HEK293 (cell line): ENCODE results near the gene SMOC1.
A peak's percentile ranks its signal among the peaks of the same experiment; 100 is the strongest.

ENCODE experiments used
- CTCF ChIA-PET: fragments of 350-600 bp; formaldehyde crosslinking; extraction: SDS; loops from one replicate; lab custom pipeline; 2021; ENCODE audit warnings: antibody characterized with exemption; lab: Yijun Ruan, JAX
- POLR2A ChIA-PET: fragments of 300-600 bp; formaldehyde crosslinking; extraction: SDS; loops from one replicate; lab custom pipeline; 2020; ENCODE audit warnings: antibody characterized with exemption, inconsistent platforms; lab: Yijun Ruan, JAX
- H3K27ac ChIP-seq: fragments of 200-500 bp; sonication (Bioruptor generic); 2 replicates; pipeline ENCODE4 v1.5.1; 2014; ENCODE audit warnings: low read depth, low read length, control low read depth, inconsistent platforms; ENCODE audit errors: extremely low read depth
- H3K36me3 ChIP-seq, 2 experiments: fragments of 200-500 bp in 1 of 2; sonication (Bioruptor generic) in 1 of 2; 1 replicate in 1 of 2; 2 replicates in 1 of 2; pipeline ENCODE4 v1.5.1; 2014 to 2017; ENCODE audit warnings: inconsistent platforms in 2 of 2, low read length in 2 of 2; ENCODE audit not compliant: control insufficient read depth in 2 of 2, insufficient read depth in 1 of 2
- H3K4me1 ChIP-seq: fragments of 200-500 bp; sonication (Bioruptor generic); 2 replicates; pipeline ENCODE4 v1.5.1; 2014; ENCODE audit warnings: mild to moderate bottlenecking, low read length, inconsistent platforms; ENCODE audit not compliant: control insufficient read depth, insufficient read depth
- H3K4me3 ChIP-seq: 2 replicates; pipeline ENCODE4 v1.5.1; 2011; ENCODE audit warnings: low read depth, mild to moderate bottlenecking, control low read depth, low read length, moderate library complexity
- H3K9me3 ChIP-seq: fragments of 200-500 bp; sonication (Bioruptor generic); 2 replicates; pipeline ENCODE4 v1.5.1; 2014; ENCODE audit warnings: low read depth, low read length, inconsistent platforms; ENCODE audit not compliant: control insufficient read depth, insufficient read depth
- KLF1 ChIP-seq: fragments of 450-650 bp; formaldehyde crosslinking; IDR thresholded peaks from 2 replicates; pipeline ENCODE4 v1.5.1; 2016; ENCODE audit warnings: missing biosample characterization, missing genetic modification characterization
- KLF16 ChIP-seq: fragments of 450-650 bp; formaldehyde crosslinking; IDR thresholded peaks from 2 replicates; pipeline ENCODE4 v1.5.1; 2017; ENCODE audit warnings: missing biosample characterization, missing genetic modification characterization
- MYNN ChIP-seq: fragments of 450-650 bp; formaldehyde crosslinking; IDR thresholded peaks from 2 replicates; pipeline ENCODE4 v1.5.1; 2016; ENCODE audit warnings: missing biosample characterization, missing genetic modification characterization, borderline replicate concordance
- SETDB1 ChIP-seq: IDR thresholded peaks from one replicate; pipeline ENCODE4 v1.6.1; 2017; ENCODE audit warnings: mild to moderate bottlenecking, low read length, moderate library complexity, mixed read lengths; ENCODE audit not compliant: insufficient read length
- TRIM28 ChIP-seq: IDR thresholded peaks from 2 replicates; pipeline ENCODE4 v1.6.1; 2011; ENCODE audit warnings: low read length, control low read depth, borderline replicate concordance
- ZBTB20 ChIP-seq: fragments of 450-650 bp; formaldehyde crosslinking; IDR thresholded peaks from 2 replicates; pipeline ENCODE4 v1.5.1; 2016; ENCODE audit warnings: missing biosample characterization, missing genetic modification characterization
- ZFHX2 ChIP-seq: fragments of 450-650 bp; formaldehyde crosslinking; conservative IDR thresholded peaks from 2 replicates; pipeline ENCODE4 v1.5.1; 2016; ENCODE audit warnings: missing biosample characterization, missing genetic modification characterization
- ZFP41 ChIP-seq: fragments of 450-650 bp; formaldehyde crosslinking; IDR thresholded peaks from 2 replicates; pipeline ENCODE4 v1.5.1; 2016; ENCODE audit warnings: missing biosample characterization, missing genetic modification characterization, borderline replicate concordance
- ZNF121 ChIP-seq: fragments of 450-650 bp; formaldehyde crosslinking; IDR thresholded peaks from 2 replicates; pipeline ENCODE4 v1.5.1; 2016; ENCODE audit warnings: missing biosample characterization, missing genetic modification characterization
- ZNF155 ChIP-seq: fragments of 450-650 bp; formaldehyde crosslinking; IDR thresholded peaks from 2 replicates; pipeline ENCODE4 v1.5.1; 2016; ENCODE audit warnings: missing biosample characterization, missing genetic modification characterization
- ZNF16 ChIP-seq: fragments of 450-650 bp; formaldehyde crosslinking; IDR thresholded peaks from 2 replicates; pipeline ENCODE4 v1.5.1; 2016; ENCODE audit warnings: low read depth, missing biosample characterization, missing genetic modification characterization
- ZNF214 ChIP-seq: fragments of 450-650 bp; formaldehyde crosslinking; IDR thresholded peaks from 2 replicates; pipeline ENCODE4 v1.5.1; 2017; ENCODE audit warnings: missing biosample characterization, mild to moderate bottlenecking, missing genetic modification characterization, borderline replicate concordance
- ZNF394 ChIP-seq: fragments of 450-650 bp; formaldehyde crosslinking; IDR thresholded peaks from 2 replicates; pipeline ENCODE4 v1.5.1; 2016; ENCODE audit warnings: missing biosample characterization, missing genetic modification characterization, mild to moderate bottlenecking, moderate library complexity, borderline replicate concordance
- ZNF404 ChIP-seq: fragments of 450-650 bp; formaldehyde crosslinking; IDR thresholded peaks from 2 replicates; pipeline ENCODE4 v1.5.1; 2017; ENCODE audit warnings: missing biosample characterization, missing genetic modification characterization
- ZNF416 ChIP-seq: fragments of 450-650 bp; formaldehyde crosslinking; IDR thresholded peaks from 2 replicates; pipeline ENCODE4 v1.5.1; 2016; ENCODE audit warnings: missing biosample characterization, missing genetic modification characterization
- ZNF433 ChIP-seq: fragments of 450-650 bp; formaldehyde crosslinking; IDR thresholded peaks from 2 replicates; pipeline ENCODE4 v1.5.1; 2016; ENCODE audit warnings: missing biosample characterization, missing genetic modification characterization, low read depth
- ZNF544 ChIP-seq: fragments of 450-650 bp; formaldehyde crosslinking; IDR thresholded peaks from 2 replicates; pipeline ENCODE4 v1.5.0; 2017; ENCODE audit warnings: missing biosample characterization, missing genetic modification characterization
- ZNF548 ChIP-seq: fragments of 450-650 bp; formaldehyde crosslinking; IDR thresholded peaks from 2 replicates; pipeline ENCODE4 v1.5.1; 2016; ENCODE audit warnings: missing biosample characterization, missing genetic modification characterization
- ZNF610 ChIP-seq: fragments of 450-650 bp; formaldehyde crosslinking; IDR thresholded peaks from 2 replicates; pipeline ENCODE4 v1.5.1; 2016; ENCODE audit warnings: missing biosample characterization, missing genetic modification characterization, borderline replicate concordance
- ZNF624 ChIP-seq: fragments of 450-650 bp; formaldehyde crosslinking; IDR thresholded peaks from 2 replicates; pipeline ENCODE4 v1.5.1; 2017; ENCODE audit warnings: missing biosample characterization, missing genetic modification characterization
- ZNF658 ChIP-seq: fragments of 450-650 bp; formaldehyde crosslinking; IDR thresholded peaks from 2 replicates; pipeline ENCODE4; 2016; ENCODE audit warnings: missing biosample characterization, missing genetic modification characterization
- ZSCAN16 ChIP-seq: fragments of 450-650 bp; formaldehyde crosslinking; IDR thresholded peaks from 2 replicates; pipeline ENCODE4 v1.5.1; 2016; ENCODE audit warnings: missing biosample characterization, missing genetic modification characterization
- TF ChIP-seq, protein P1 (sequence below): fragments of 450-650 bp; formaldehyde crosslinking; IDR thresholded peaks from 2 replicates; pipeline ENCODE4 v1.5.1; 2016; ENCODE audit warnings: missing biosample characterization, missing genetic modification characterization
- TF ChIP-seq, protein P2 (sequence below): fragments of 450-650 bp; formaldehyde crosslinking; IDR thresholded peaks from 2 replicates; pipeline ENCODE4 v1.5.1; 2017; ENCODE audit warnings: missing biosample characterization, missing genetic modification characterization
- TF ChIP-seq, protein P3 (sequence below): fragments of 450-650 bp; formaldehyde crosslinking; IDR thresholded peaks from 2 replicates; pipeline ENCODE4 v1.5.0; 2017; ENCODE audit warnings: missing biosample characterization, missing genetic modification characterization, borderline replicate concordance
- TF ChIP-seq, protein P4 (sequence below): fragments of 450-650 bp; formaldehyde crosslinking; IDR thresholded peaks from 2 replicates; pipeline ENCODE4 v1.5.1; 2016; ENCODE audit warnings: missing biosample characterization, missing genetic modification characterization
- TF ChIP-seq, protein P5 (sequence below): fragments of 450-650 bp; formaldehyde crosslinking; IDR thresholded peaks from 2 replicates; pipeline ENCODE4 v1.5.1; 2016; ENCODE audit warnings: missing biosample characterization, missing genetic modification characterization

SMOC1 gene

DNA sequence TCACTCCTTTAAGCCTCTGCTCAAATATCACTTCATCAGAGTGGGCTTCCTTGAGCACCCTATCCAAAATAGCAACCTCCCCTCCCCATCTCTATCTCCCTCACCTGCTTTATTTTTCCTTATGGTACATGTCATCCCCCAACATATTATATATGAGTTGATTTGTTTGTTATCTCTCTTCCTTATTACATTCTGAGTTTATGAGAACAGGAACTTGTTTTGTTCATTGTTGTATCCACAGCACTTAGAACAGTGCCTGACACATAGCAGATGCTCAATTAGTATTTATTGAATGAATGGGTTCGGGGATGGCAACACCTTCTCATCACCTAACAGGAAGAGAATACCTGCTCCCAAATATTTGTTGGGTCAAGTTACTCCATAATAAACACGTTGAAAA is 24.6 kb upstream of the SMOC1 start:
- ChIA-PET POLR2A (no interaction called here), CTCF (interaction anchor here (1.1 to 1.5 kb wide), 2 partner anchors 36 to 174 kb away, joined by 3 to 5 read pairs; no protein-coding TSS in a partner anchor)
- no peak for TF ChIP-seq ZNF658 (tag by site-specific recombination)
- TF ChIP-seq, protein P1, sequence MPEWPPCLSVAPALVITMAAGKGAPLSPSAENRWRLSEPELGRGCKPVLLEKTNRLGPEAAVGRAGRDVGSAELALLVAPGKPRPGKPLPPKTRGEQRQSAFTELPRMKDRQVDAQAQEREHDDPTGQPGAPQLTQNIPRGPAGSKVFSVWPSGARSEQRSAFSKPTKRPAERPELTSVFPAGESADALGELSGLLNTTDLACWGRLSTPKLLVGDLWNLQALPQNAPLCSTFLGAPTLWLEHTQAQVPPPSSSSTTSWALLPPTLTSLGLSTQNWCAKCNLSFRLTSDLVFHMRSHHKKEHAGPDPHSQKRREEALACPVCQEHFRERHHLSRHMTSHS (tag by site-specific recombination): no peak
- no peak for TF ChIP-seq ZNF548 (tag by site-specific recombination)
- no peak for TF ChIP-seq ZBTB20 (tag by site-specific recombination)
- TF ChIP-seq, protein P2, sequence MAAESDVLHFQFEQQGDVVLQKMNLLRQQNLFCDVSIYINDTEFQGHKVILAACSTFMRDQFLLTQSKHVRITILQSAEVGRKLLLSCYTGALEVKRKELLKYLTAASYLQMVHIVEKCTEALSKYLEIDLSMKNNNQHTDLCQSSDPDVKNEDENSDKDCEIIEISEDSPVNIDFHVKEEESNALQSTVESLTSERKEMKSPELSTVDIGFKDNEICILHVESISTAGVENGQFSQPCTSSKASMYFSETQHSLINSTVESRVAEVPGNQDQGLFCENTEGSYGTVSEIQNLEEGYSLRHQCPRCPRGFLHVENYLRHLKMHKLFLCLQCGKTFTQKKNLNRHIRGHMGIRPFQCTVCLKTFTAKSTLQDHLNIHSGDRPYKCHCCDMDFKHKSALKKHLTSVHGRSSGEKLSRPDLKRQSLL: no peak
- no peak for TF ChIP-seq ZNF610 (tag by site-specific recombination)
- no peak for TF ChIP-seq ZFP41 (tag by site-specific recombination)
- H3K4me1 ChIP-seq: peaks cover 3% of the 10 kb centered on the region; the same call in 1 of the 2 replicates
- no peak overlapping the region for H3K4me3 ChIP-seq
- H3K9me3 ChIP-seq: no peaks in the 10 kb centered on the region
- no peaks in the 10 kb centered on the region for H3K36me3 ChIP-seq
- H3K27ac ChIP-seq: no peak overlapping the region

DNA sequence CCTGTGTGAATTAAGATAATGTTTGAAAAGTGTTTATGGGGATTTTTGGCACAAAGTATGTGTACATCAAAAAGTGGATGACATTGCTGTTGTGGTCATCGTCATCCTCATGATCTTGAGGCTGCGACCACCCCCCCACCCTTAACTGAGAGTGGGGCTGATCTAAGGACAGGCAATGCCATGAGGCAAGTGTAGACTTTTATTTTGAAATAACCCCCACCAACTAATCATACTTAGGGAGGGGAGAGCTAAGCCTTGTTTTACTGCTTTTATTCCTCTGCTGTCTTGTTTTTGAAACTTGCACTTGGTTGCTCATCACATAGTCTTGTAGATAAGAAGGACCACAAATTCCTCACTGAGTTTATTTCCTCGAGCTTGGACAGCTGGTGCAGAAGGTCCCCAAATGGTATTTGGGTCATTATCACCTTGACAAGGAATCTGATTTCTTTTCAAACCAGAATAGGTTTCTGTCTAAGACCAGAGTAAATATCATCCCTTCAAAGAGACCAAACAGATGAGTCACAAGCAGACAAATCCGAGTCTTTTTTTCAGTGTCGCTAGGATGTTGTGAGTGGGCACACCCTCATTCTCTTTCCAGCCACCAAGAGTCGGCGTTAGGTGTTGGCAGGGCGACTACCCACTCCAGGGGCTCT is 23.9 kb upstream of the SMOC1 start:
- CTCF ChIA-PET: interaction anchor here (0.6 kb wide), 1 partner anchor 288 kb away, joined by 4 read pairs; no protein-coding TSS in a partner anchor
- POLR2A ChIA-PET: no interaction called here
- no peaks in the 10 kb centered on the region for H3K36me3 ChIP-seq

DNA sequence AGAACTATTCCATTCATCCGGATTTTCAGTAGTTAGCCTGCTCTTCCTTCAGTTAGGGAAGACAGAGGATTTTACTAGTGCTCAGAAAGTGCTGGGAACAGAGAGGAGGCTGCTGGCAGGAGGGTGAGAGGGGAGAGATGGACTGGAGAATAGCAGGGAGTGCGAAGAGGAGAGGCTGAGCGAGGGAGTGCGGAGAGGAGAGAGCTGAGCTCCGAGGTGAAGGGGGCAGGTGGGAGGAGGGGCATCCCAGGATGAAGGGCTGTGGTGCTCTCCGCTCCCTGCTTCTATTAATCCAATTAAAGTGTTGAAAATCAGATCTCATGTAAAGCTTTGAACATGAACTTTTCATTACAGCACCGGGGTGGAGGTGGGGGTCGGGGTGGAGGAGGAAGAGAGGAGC is 20.4 kb upstream of the SMOC1 start:
- H3K4me3 ChIP-seq: no peak overlapping the region
- 0 out of 2 replicates have a peak, but pooled peaks cover 3% of the 10 kb centered on the region for H3K4me1 ChIP-seq
- no peaks in the 10 kb centered on the region for H3K9me3 ChIP-seq
- ChIA-PET POLR2A (no interaction called here), CTCF (no interaction called here)
- no peaks in the 10 kb centered on the region for H3K36me3 ChIP-seq
- no peak overlapping the region for H3K27ac ChIP-seq
- TF ChIP-seq ZNF416 (tag by site-specific recombination) (no peak), KLF16 (tag by site-specific recombination) (no peak), ZSCAN16 (tag by site-specific recombination) (no peak), ZNF433 (tag by site-specific recombination) (no peak), ZNF155 (tag by site-specific recombination) (no peak), ZNF394 (tag by site-specific recombination) (no peak), ZNF404 (tag by site-specific recombination) (no peak), ZNF544 (tag by site-specific recombination) (no peak), ZNF214 (tag by site-specific recombination) (no peak), ZNF16 (tag by site-specific recombination) (no peak)
- TF ChIP-seq, protein P3, sequence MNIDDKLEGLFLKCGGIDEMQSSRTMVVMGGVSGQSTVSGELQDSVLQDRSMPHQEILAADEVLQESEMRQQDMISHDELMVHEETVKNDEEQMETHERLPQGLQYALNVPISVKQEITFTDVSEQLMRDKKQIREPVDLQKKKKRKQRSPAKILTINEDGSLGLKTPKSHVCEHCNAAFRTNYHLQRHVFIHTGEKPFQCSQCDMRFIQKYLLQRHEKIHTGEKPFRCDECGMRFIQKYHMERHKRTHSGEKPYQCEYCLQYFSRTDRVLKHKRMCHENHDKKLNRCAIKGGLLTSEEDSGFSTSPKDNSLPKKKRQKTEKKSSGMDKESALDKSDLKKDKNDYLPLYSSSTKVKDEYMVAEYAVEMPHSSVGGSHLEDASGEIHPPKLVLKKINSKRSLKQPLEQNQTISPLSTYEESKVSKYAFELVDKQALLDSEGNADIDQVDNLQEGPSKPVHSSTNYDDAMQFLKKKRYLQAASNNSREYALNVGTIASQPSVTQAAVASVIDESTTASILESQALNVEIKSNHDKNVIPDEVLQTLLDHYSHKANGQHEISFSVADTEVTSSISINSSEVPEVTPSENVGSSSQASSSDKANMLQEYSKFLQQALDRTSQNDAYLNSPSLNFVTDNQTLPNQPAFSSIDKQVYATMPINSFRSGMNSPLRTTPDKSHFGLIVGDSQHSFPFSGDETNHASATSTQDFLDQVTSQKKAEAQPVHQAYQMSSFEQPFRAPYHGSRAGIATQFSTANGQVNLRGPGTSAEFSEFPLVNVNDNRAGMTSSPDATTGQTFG (tag by site-specific recombination): no peak
- TF ChIP-seq, protein P4, sequence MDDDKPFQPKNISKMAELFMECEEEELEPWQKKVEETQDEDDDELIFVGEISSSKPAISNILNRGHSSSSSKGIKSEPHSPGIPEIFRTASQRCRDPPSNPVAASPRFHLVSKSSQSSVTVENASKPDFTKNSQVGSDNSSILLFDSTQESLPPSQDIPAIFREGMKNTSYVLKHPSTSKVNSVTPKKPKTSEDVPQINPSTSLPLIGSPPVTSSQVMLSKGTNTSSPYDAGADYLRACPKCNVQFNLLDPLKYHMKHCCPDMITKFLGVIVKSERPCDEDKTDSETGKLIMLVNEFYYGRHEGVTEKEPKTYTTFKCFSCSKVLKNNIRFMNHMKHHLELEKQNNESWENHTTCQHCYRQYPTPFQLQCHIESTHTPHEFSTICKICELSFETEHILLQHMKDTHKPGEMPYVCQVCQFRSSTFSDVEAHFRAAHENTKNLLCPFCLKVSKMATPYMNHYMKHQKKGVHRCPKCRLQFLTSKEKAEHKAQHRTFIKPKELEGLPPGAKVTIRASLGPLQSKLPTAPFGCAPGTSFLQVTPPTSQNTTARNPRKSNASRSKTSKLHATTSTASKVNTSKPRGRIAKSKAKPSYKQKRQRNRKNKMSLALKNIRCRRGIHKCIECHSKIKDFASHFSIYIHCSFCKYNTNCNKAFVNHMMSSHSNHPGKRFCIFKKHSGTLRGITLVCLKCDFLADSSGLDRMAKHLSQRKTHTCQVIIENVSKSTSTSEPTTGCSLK (tag by site-specific recombination): no peak
- TF ChIP-seq, protein P5, sequence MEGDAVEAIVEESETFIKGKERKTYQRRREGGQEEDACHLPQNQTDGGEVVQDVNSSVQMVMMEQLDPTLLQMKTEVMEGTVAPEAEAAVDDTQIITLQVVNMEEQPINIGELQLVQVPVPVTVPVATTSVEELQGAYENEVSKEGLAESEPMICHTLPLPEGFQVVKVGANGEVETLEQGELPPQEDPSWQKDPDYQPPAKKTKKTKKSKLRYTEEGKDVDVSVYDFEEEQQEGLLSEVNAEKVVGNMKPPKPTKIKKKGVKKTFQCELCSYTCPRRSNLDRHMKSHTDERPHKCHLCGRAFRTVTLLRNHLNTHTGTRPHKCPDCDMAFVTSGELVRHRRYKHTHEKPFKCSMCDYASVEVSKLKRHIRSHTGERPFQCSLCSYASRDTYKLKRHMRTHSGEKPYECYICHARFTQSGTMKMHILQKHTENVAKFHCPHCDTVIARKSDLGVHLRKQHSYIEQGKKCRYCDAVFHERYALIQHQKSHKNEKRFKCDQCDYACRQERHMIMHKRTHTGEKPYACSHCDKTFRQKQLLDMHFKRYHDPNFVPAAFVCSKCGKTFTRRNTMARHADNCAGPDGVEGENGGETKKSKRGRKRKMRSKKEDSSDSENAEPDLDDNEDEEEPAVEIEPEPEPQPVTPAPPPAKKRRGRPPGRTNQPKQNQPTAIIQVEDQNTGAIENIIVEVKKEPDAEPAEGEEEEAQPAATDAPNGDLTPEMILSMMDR: no peak

More for the DNA sequence above, 23.9 kb upstream of the SMOC1 start:
- Histone ChIP-seq H3K9me3 (no peaks in the 10 kb centered on the region), H3K27ac (no peak overlapping the region), H3K4me1 (peaks cover 3% of the 10 kb centered on the region; the same call in 1 of the 2 replicates), H3K4me3 (no peak overlapping the region)
- TF ChIP-seq ZNF121 (tag by site-specific recombination) (no peak), ZNF624 (tag by site-specific recombination) (no peak), TRIM28 (0 out of 2 replicates have a peak, but pooled peaks have one; percentile 35), MYNN (tag by site-specific recombination) (peak; percentile 85; the same call in 1 of the 2 replicates), SETDB1 (peak; percentile 33), KLF1 (no peak), ZFHX2 (tag by site-specific recombination) (peak; percentile 32; the same call in 1 of the 2 replicates)
